ENCODE measurements around the gene LILRA5. TPM values are rescaled to one million over a fixed set of nuclear protein-coding genes. Genes with fewer than 3 reads are reported as not detected.

The LILRA5 gene
- total RNA-seq, 1 experiment from 2014 or later = not detected

GRCh38 chr19:54332149-54332548 is 19.2 kb upstream of the LILRA5 start:
- DNase-seq (ENCODE audit: low read depth, low spot score) (no peak), ATAC-seq (no peak)
- intact Hi-C loops (cut with micrococcal nuclease) = no loop called here
- no peak overlapping the region for H3K4me3 ChIP-seq (replicated peaks in 1 of 2; ENCODE audit: low read depth in 1 of 2, low read length in 2 of 2)
- TF ChIP-seq REST (IDR thresholded peaks at IDR 0.05; ENCODE audit: low read depth) (no peak), CEBPB (IDR thresholded peaks at IDR 0.05; ENCODE audit: low read depth) (no peak), RAD21 (IDR thresholded peaks at IDR 0.05; ENCODE audit: low read depth) (no peak), SP1 (IDR thresholded peaks at IDR 0.05; ENCODE audit: low read depth) (no peak), MAX (IDR thresholded peaks at IDR 0.05) (no peak), EGR1 (IDR thresholded peaks at IDR 0.05; ENCODE audit: low read depth) (no peak), EZH2 (IDR thresholded peaks at IDR 0.05) (no peak), CTCF (IDR thresholded peaks at IDR 0.05 in 2 of 3, conservative IDR thresholded peaks at IDR 0.05 in 1 of 3; ENCODE audit: borderline replicate concordance in 1 of 3, insufficient read depth in 1 of 3, low read depth in 2 of 3, low read length in 2 of 3) (no peak), ZBTB33 (IDR thresholded peaks at IDR 0.05; ENCODE audit: extremely low read depth, insufficient replicate concordance, low read length) (no peak)
- no peaks in the 10 kb centered on the region for H3K27me3 ChIP-seq (ENCODE audit: insufficient read depth, low read length)
- ChIA-PET RAD21 (ENCODE audit: low non-redundant PET in 1 of 2, low total read pairs in 2 of 2, uncharacterized antibody in 2 of 2, unreplicated experiment in 2 of 2) (no interaction called here), CTCF (interaction anchor here (0.9 kb wide), 1 partner anchor 8 kb away, joined by 4 read pairs; no protein-coding TSS in a partner anchor), POLR2A (no interaction called here)
- no peaks in the 10 kb centered on the region for H3K79me2 ChIP-seq (ENCODE audit: insufficient read depth, low read length)
- H3K9me2 ChIP-seq (ENCODE audit: insufficient read depth) = no peaks in the 10 kb centered on the region
- no peaks in the 10 kb centered on the region for H3K4me1 ChIP-seq (ENCODE audit: control insufficient read depth in 1 of 2, insufficient read depth in 2 of 2, low read length in 2 of 2)
- H4K20me1 ChIP-seq (ENCODE audit: insufficient read depth) = no peaks in the 10 kb centered on the region
- no peak overlapping the region for H3K4me2 ChIP-seq (ENCODE audit: low read length)
- H3K9me3 ChIP-seq (ENCODE audit: control insufficient read depth in 1 of 2, insufficient read depth in 1 of 2, low read depth in 1 of 2, low read length in 2 of 2) = no peaks in the 10 kb centered on the region
- no peak overlapping the region for H3K27ac ChIP-seq (ENCODE audit: low read depth, low read length)
- H2AFZ ChIP-seq (ENCODE audit: low read depth, low read length, poor library complexity, severe bottlenecking) = no peak overlapping the region
- H3K9ac ChIP-seq (ENCODE audit: low read length) = no peak overlapping the region
- no TSS peak for BruUV-seq (replicated peaks)
- no peaks in the 10 kb centered on the region for H3K36me3 ChIP-seq (ENCODE audit: control insufficient read depth in 1 of 2, insufficient read depth in 2 of 2, low read length in 2 of 2)
